ENCODE data around the gene BZW2. TPM values are rescaled to one million over a fixed set of nuclear protein-coding genes. Genes with fewer than 3 reads are reported as not detected.

BZW2 gene
- total and polyA plus RNA-seq, 4 donors: 32.4 to 53.7 (median 46.1) TPM

DNA sequence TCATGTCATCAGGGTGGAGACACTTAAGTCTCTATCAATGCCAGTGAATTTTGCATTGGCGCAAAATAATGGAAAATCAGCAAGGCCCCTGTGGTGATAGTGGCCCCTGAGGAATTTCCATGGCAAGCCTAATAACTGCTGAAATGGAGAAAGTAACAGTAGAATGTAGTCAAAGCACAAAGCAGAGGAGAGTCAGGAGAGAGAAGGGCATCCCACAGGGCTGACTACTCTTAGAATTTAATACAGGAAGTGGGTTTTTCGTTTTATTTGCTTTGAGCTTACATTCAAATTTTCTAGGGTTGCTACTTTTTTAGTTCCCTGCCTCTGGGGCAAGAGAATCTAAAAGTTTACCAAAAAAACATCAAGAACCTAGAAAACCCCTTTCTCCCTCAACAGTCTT lies 39.0 kb downstream of the BZW2 start:
- 50 to 56% methylated on average over 2 of the region's 2 CpGs for WGBS, 2 donors
- no peak for TF ChIP-seq CTCF (IDR thresholded peaks at IDR 0.05; ENCODE audit: control extremely low read depth, extremely low read depth)
- ATAC-seq (ENCODE audit: insufficient read depth, low FRiP score) (no peak), DNase-seq (peak in 2 of 3 donors; percentile 18 to 45)
- Histone ChIP-seq H3K4me1 (ENCODE audit: control insufficient read depth in 5 of 5, insufficient read depth in 5 of 5, low read length in 5 of 5) (peaks cover 0 to 21% (median 0%) of the 10 kb centered on the region in 5 donors), H3K27ac (ENCODE audit: low read depth in 1 of 2, low read length in 1 of 2) (no peak overlapping the region), H3K27me3 (ENCODE audit: control insufficient read depth in 3 of 3, insufficient read depth in 3 of 3, low read length in 2 of 3) (no peaks in the 10 kb centered on the region), H3K9me3 (ENCODE audit: control insufficient read depth in 4 of 4, insufficient read depth in 3 of 4, low read length in 3 of 4) (no peaks in the 10 kb centered on the region), H3K9ac (ENCODE audit: insufficient read depth in 1 of 2, low read length in 2 of 2) (no peak overlapping the region), H3K36me3 (ENCODE audit: control insufficient read depth in 4 of 4, insufficient read depth in 4 of 4, low read length in 4 of 4) (peaks cover 2 to 26% (median 19%) of the 10 kb centered on the region in 4 donors), H3K4me3 (no peak overlapping the region)

GRCh38 chr7:16685535-16685934 lies 39.6 kb downstream of the BZW2 start:
- TF ChIP-seq CTCF (IDR thresholded peaks at IDR 0.05; ENCODE audit: control extremely low read depth, extremely low read depth): no peak
- peaks cover 3 to 21% (median 15%) of the 10 kb centered on the region in 4 donors for H3K36me3 ChIP-seq (ENCODE audit: control insufficient read depth in 4 of 4, insufficient read depth in 4 of 4, low read length in 4 of 4)
- no peak overlapping the region for H3K9ac ChIP-seq (ENCODE audit: insufficient read depth in 1 of 2, low read length in 2 of 2)
- H3K9me3 ChIP-seq (ENCODE audit: control insufficient read depth in 4 of 4, insufficient read depth in 3 of 4, low read length in 3 of 4): no peaks in the 10 kb centered on the region
- DNase-seq: peak; percentile 78 to 97 (median 96)
- no peak for ATAC-seq (ENCODE audit: insufficient read depth, low FRiP score)
- H3K27ac ChIP-seq (ENCODE audit: low read depth in 1 of 2, low read length in 1 of 2): no peak overlapping the region
- H3K4me3 ChIP-seq: no peak overlapping the region
- peaks cover 0 to 21% (median 0%) of the 10 kb centered on the region in 5 donors for H3K4me1 ChIP-seq (ENCODE audit: control insufficient read depth in 5 of 5, insufficient read depth in 5 of 5, low read length in 5 of 5)
- H3K27me3 ChIP-seq (ENCODE audit: control insufficient read depth in 3 of 3, insufficient read depth in 3 of 3, low read length in 2 of 3): no peaks in the 10 kb centered on the region
- 79 to 81% methylated on average over 2 of the region's 2 CpGs for WGBS, 2 donors

GRCh38 chr7:16688249-16688648 lies 42.3 kb downstream of the BZW2 start:
- WGBS, 2 donors: 95 to 99% methylated on average over 2 of the region's 2 CpGs
- no peak for TF ChIP-seq CTCF (IDR thresholded peaks at IDR 0.05; ENCODE audit: control extremely low read depth, extremely low read depth)
- Histone ChIP-seq H3K27me3 (ENCODE audit: control insufficient read depth in 3 of 3, insufficient read depth in 3 of 3, low read length in 2 of 3) (no peaks in the 10 kb centered on the region), H3K9ac (ENCODE audit: insufficient read depth in 1 of 2, low read length in 2 of 2) (no peak overlapping the region), H3K4me3 (no peak overlapping the region), H3K9me3 (ENCODE audit: control insufficient read depth in 4 of 4, insufficient read depth in 3 of 4, low read length in 3 of 4) (no peaks in the 10 kb centered on the region), H3K4me1 (ENCODE audit: control insufficient read depth in 5 of 5, insufficient read depth in 5 of 5, low read length in 5 of 5) (peaks cover 0 to 21% (median 0%) of the 10 kb centered on the region in 5 donors), H3K36me3 (ENCODE audit: control insufficient read depth in 4 of 4, insufficient read depth in 4 of 4, low read length in 4 of 4) (peaks cover 2 to 25% (median 6%) of the 10 kb centered on the region in 4 donors), H3K27ac (ENCODE audit: low read depth in 1 of 2, low read length in 1 of 2) (no peak overlapping the region)
- ATAC-seq (ENCODE audit: insufficient read depth, low FRiP score): no peak
- no peak for DNase-seq

GRCh38 chr7:16691241-16691640 lies 45.3 kb downstream of the BZW2 start:
- peaks cover 2 to 23% (median 9%) of the 10 kb centered on the region in 4 donors for H3K36me3 ChIP-seq (ENCODE audit: control insufficient read depth in 4 of 4, insufficient read depth in 4 of 4, low read length in 4 of 4)
- H3K4me1 ChIP-seq (ENCODE audit: control insufficient read depth in 5 of 5, insufficient read depth in 5 of 5, low read length in 5 of 5): peaks cover 0 to 4% (median 0%) of the 10 kb centered on the region in 5 donors
- no peak for ATAC-seq (ENCODE audit: insufficient read depth, low FRiP score)

More at GRCh38 chr7:16691241-16691640, 45.3 kb downstream of the BZW2 start:
- WGBS, 2 donors: 89 to 92% methylated on average over 4 of the region's 4 CpGs
- no peak overlapping the region for H3K4me3 ChIP-seq
- H3K9ac ChIP-seq (ENCODE audit: insufficient read depth in 1 of 2, low read length in 2 of 2): no peak overlapping the region
- H3K27ac ChIP-seq (ENCODE audit: low read depth in 1 of 2, low read length in 1 of 2): no peak overlapping the region
- no peaks in the 10 kb centered on the region for H3K9me3 ChIP-seq (ENCODE audit: control insufficient read depth in 4 of 4, insufficient read depth in 3 of 4, low read length in 3 of 4)
- TF ChIP-seq CTCF (IDR thresholded peaks at IDR 0.05; ENCODE audit: control extremely low read depth, extremely low read depth): no peak
- DNase-seq: no peak
- H3K27me3 ChIP-seq (ENCODE audit: control insufficient read depth in 3 of 3, insufficient read depth in 3 of 3, low read length in 2 of 3): no peaks in the 10 kb centered on the region
